RCC 7860 (cell line): ENCODE data around the gene DLX4.

Experiments used
- DNase-seq: peaks from one replicate; pipeline ENCODE4 v3.0.0-alpha.2; 2015; ENCODE audit warnings: low spot score
- FAIRE-seq: peaks from 2 replicates; lab custom pipeline; 2012; peaks lifted over from hg19 to GRCh38; lab: Jason Lieb, UNC

The DLX4 gene

GRCh38 chr17:49969134-49969759 lies at the start of gene DLX4:
DLX4 (plus strand) TSS chr17:49969190; CDS start chr17:49969469, 279 bp downstream.
- FAIRE-seq (no peak), DNase-seq (no peak)

- DNase-seq (peak; percentile 3), FAIRE-seq (no peak)
Measured at GRCh38 chr17:49920030-49920769, 48.8 kb upstream of the DLX4 start.

GRCh38 chr17:49922095-49922494 lies 46.9 kb upstream of the DLX4 start:
- FAIRE-seq, result no peak
- no peak for DNase-seq

- no peak for DNase-seq
Measured at GRCh38 chr17:49924116-49924515, 44.9 kb upstream of the DLX4 start.

GRCh38 chr17:49924589-49924988 lies 44.4 kb upstream of the DLX4 start:
- no peak for DNase-seq
- no peak for FAIRE-seq

More at GRCh38 chr17:49924116-49924515, 44.9 kb upstream of the DLX4 start:
- no peak for FAIRE-seq

GRCh38 chr17:49925921-49926320 lies 43.1 kb upstream of the DLX4 start:
- FAIRE-seq (no peak), DNase-seq (no peak)

GRCh38 chr17:49926886-49927285 lies 42.1 kb upstream of the DLX4 start:
- no peak for FAIRE-seq

GRCh38 chr17:49928126-49928800 lies 40.7 kb upstream of the DLX4 start:
- DNase-seq (no peak), FAIRE-seq (no peak)

More at GRCh38 chr17:49926886-49927285, 42.1 kb upstream of the DLX4 start:
- no peak for DNase-seq

GRCh38 chr17:49928837-49929475 lies 40.0 kb upstream of the DLX4 start:
- peak; percentile 85 for FAIRE-seq
- DNase-seq, result peak; percentile 84

- no peak for FAIRE-seq
Measured at GRCh38 chr17:49930880-49931279, 38.1 kb upstream of the DLX4 start.

GRCh38 chr17:49931416-49932137 lies 37.4 kb upstream of the DLX4 start:
- FAIRE-seq (no peak), DNase-seq (no peak)

More at GRCh38 chr17:49930880-49931279, 38.1 kb upstream of the DLX4 start:
- no peak for DNase-seq

- no peak for FAIRE-seq
- DNase-seq, result no peak
Measured at GRCh38 chr17:49932138-49932723, 36.8 kb upstream of the DLX4 start.

- DNase-seq (no peak), FAIRE-seq (no peak)
Measured at GRCh38 chr17:49932901-49933300, 36.1 kb upstream of the DLX4 start.

- FAIRE-seq (no peak), DNase-seq (no peak)
Measured at GRCh38 chr17:49935526-49936210, 33.3 kb upstream of the DLX4 start.

- DNase-seq (no peak), FAIRE-seq (no peak)
Measured at GRCh38 chr17:49936386-49936785, 32.6 kb upstream of the DLX4 start.

GRCh38 chr17:49939318-49939717 lies 29.7 kb upstream of the DLX4 start:
- no peak for FAIRE-seq
- no peak for DNase-seq

GRCh38 chr17:49941427-49941826 lies 27.6 kb upstream of the DLX4 start:
- DNase-seq (no peak), FAIRE-seq (no peak)

- no peak for DNase-seq
- no peak for FAIRE-seq
Measured at GRCh38 chr17:49942947-49943346, 26.0 kb upstream of the DLX4 start.

- no peak for FAIRE-seq
- DNase-seq, result no peak
Measured at GRCh38 chr17:49944273-49944870, 24.6 kb upstream of the DLX4 start.
